Measurements from ENCODE around the gene CIB4.

The CIB4 gene

GRCh38 chr2:26617588-26618083 lies 23.5 kb downstream of the CIB4 start:
- H3K9ac ChIP-seq: no peak overlapping the region
- no peaks in the 10 kb centered on the region for H3K79me2 ChIP-seq
- no peak overlapping the region for H2AFZ ChIP-seq
- no peaks in the 10 kb centered on the region for H3K36me3 ChIP-seq (ENCODE audit: control insufficient read depth, insufficient read depth, low read length)
- no peak overlapping the region for H3K4me2 ChIP-seq (ENCODE audit: low read length)
- H3K27me3 ChIP-seq (ENCODE audit: control insufficient read depth, insufficient read depth, low read length): peaks cover 4% of the 10 kb centered on the region
- H3K9me3 ChIP-seq (ENCODE audit: control insufficient read depth, low read length): no peaks in the 10 kb centered on the region
- TF ChIP-seq CTCF (IDR thresholded peaks at IDR 0.05): no peak
- no peak overlapping the region for H3K4me3 ChIP-seq (ENCODE audit: low read depth, low read length)
- H3K4me1 ChIP-seq: peaks cover under 1% of the 10 kb centered on the region
- no peak overlapping the region for H3K27ac ChIP-seq

- peaks cover 4% of the 10 kb centered on the region for H3K4me1 ChIP-seq
- peaks cover 4% of the 10 kb centered on the region for H3K27me3 ChIP-seq (ENCODE audit: control insufficient read depth, insufficient read depth, low read length)
Observed at GRCh38 chr2:26616706-26617587, 24.2 kb downstream of the CIB4 start.

GRCh38 chr2:26615860-26616705 lies 25.1 kb downstream of the CIB4 start:
- Histone ChIP-seq H3K4me3 (ENCODE audit: low read depth, low read length) (no peak overlapping the region), H3K9me3 (ENCODE audit: control insufficient read depth, low read length) (no peaks in the 10 kb centered on the region), H2AFZ (no peak overlapping the region), H3K9ac (no peak overlapping the region), H3K27ac (no peak overlapping the region), H3K4me1 (peaks cover 4% of the 10 kb centered on the region), H3K4me2 (ENCODE audit: low read length) (no peak overlapping the region), H3K27me3 (ENCODE audit: control insufficient read depth, insufficient read depth, low read length) (peaks cover 4% of the 10 kb centered on the region), H3K79me2 (no peaks in the 10 kb centered on the region), H3K36me3 (ENCODE audit: control insufficient read depth, insufficient read depth, low read length) (no peaks in the 10 kb centered on the region)
- no peak for TF ChIP-seq CTCF (IDR thresholded peaks at IDR 0.05)

More at GRCh38 chr2:26616706-26617587, 24.2 kb downstream of the CIB4 start:
- no peaks in the 10 kb centered on the region for H3K9me3 ChIP-seq (ENCODE audit: control insufficient read depth, low read length)
- H3K4me3 ChIP-seq (ENCODE audit: low read depth, low read length): no peak overlapping the region
- H3K4me2 ChIP-seq (ENCODE audit: low read length): no peak overlapping the region
- no peaks in the 10 kb centered on the region for H3K36me3 ChIP-seq (ENCODE audit: control insufficient read depth, insufficient read depth, low read length)
- TF ChIP-seq CTCF (IDR thresholded peaks at IDR 0.05): no peak
- H3K9ac ChIP-seq: no peak overlapping the region
- no peaks in the 10 kb centered on the region for H3K79me2 ChIP-seq
- no peak overlapping the region for H3K27ac ChIP-seq
- no peak overlapping the region for H2AFZ ChIP-seq

GRCh38 chr2:26615336-26615859 lies 25.8 kb downstream of the CIB4 start:
- H3K27me3 ChIP-seq (ENCODE audit: control insufficient read depth, insufficient read depth, low read length): peaks cover 4% of the 10 kb centered on the region

More at GRCh38 chr2:26615336-26615859, 25.8 kb downstream of the CIB4 start:
- Histone ChIP-seq H3K79me2 (no peaks in the 10 kb centered on the region), H2AFZ (no peak overlapping the region), H3K27ac (no peak overlapping the region), H3K9me3 (ENCODE audit: control insufficient read depth, low read length) (no peaks in the 10 kb centered on the region), H3K4me3 (ENCODE audit: low read depth, low read length) (no peak overlapping the region), H3K4me2 (ENCODE audit: low read length) (no peak overlapping the region), H3K36me3 (ENCODE audit: control insufficient read depth, insufficient read depth, low read length) (no peaks in the 10 kb centered on the region), H3K9ac (no peak overlapping the region), H3K4me1 (peaks cover 8% of the 10 kb centered on the region)
- no peak for TF ChIP-seq CTCF (IDR thresholded peaks at IDR 0.05)

Measured in parathyroid adenoma (tissue), 2 donors.